Hematopoietic multipotent progenitor cell treated with erythropoietin and hydrocortisone succinate and interleukin-3 and kit ligand, for 15 days (in vitro differentiated cells): ENCODE data around the gene TUBD1.

Experiments used
- DNase-seq: peaks from one replicate; pipeline ENCODE4 v3.0.0-alpha.2; 2015; ENCODE audit warnings: low spot score

Gene TUBD1

GRCh38 chr17:59814685-59815084 lies 78.1 kb downstream of the TUBD1 start:
- DNase-seq = no peak

GRCh38 chr17:59814276-59814675 lies 78.5 kb downstream of the TUBD1 start:
- no peak for DNase-seq

GRCh38 chr17:59812139-59812538 lies 80.6 kb downstream of the TUBD1 start:
- no peak for DNase-seq

GRCh38 chr17:59811209-59811608 lies 81.5 kb downstream of the TUBD1 start:
- no peak for DNase-seq

- DNase-seq = no peak
Measured at GRCh38 chr17:59810894-59811153, 81.9 kb downstream of the TUBD1 start.
